ENCODE results near the gene ADGRG7.

- TF ChIP-seq POLR2A (IDR thresholded peaks at IDR 0.05) (no peak), CTCF (IDR thresholded peaks at IDR 0.05) (no peak)
Measured at GRCh38 chr3:100586832-100587231, 22.6 kb upstream of the ADGRG7 start.
